Endothelial cell of umbilical vein (primary cell): ENCODE measurements around the gene ZFYVE21. TPM values are rescaled to one million over a fixed set of nuclear protein-coding genes. Genes with fewer than 3 reads are reported as not detected.
A peak's percentile ranks its signal among the peaks of the same experiment; 100 is the strongest.

ENCODE experiments used
- BruUV-seq: library from RNA; stranded (reverse); fragments of 400-500 nt; replicated peaks from 2 replicates; lab custom pipeline; 2021; lab: Mats Ljungman, UMichigan
- CTCF ChIA-PET: fragments of 300-600, 350-600 bp; sonication (Branson Sonifier 250); formaldehyde crosslinking; loops from one replicate; lab custom pipeline; 2021; ENCODE audit warnings: antibody characterized with exemption, inconsistent platforms; lab: Charles Lee
- POLR2A ChIA-PET: fragments of 300-600, 350-600 bp; sonication (Branson Sonifier 250); formaldehyde crosslinking; loops from one replicate; lab custom pipeline; 2021; ENCODE audit warnings: antibody characterized with exemption, inconsistent platforms; lab: Charles Lee
- DNase-seq: peaks from one replicate; pipeline ENCODE4 v3.0.0-alpha.2; 2011; ENCODE audit warnings: low read depth, low spot score
- FAIRE-seq: peaks from 2 replicates; lab custom pipeline; 2011; peaks lifted over from hg19 to GRCh38; lab: Jason Lieb, UNC
- H2AFZ ChIP-seq: 2 replicates; pipeline ENCODE4 v1.6.0; 2012; ENCODE audit warnings: low read depth, low read length, control low read depth, inconsistent platforms
- H3K27ac ChIP-seq: 2 replicates; pipeline ENCODE4 v1.5.1; 2011; ENCODE audit warnings: low read depth, mild to moderate bottlenecking, control low read depth, low read length, moderate library complexity; ENCODE audit not compliant: insufficient read depth
- H3K27me3 ChIP-seq, 2 experiments: 2 replicates each; pipeline versions ENCODE4 v1.6.0 to v1.6.1; 2011; ENCODE audit warnings: low read length in 2 of 2, mixed read lengths in 1 of 2; ENCODE audit not compliant: control insufficient read depth in 2 of 2, insufficient read depth in 2 of 2
- H3K36me3 ChIP-seq, 2 experiments: 2 replicates in 1 of 2; 3 replicates in 1 of 2; pipeline ENCODE4 v1.5.1; 2011; ENCODE audit warnings: low read length in 2 of 2, mild to moderate bottlenecking in 1 of 2, moderate library complexity in 1 of 2; ENCODE audit not compliant: control insufficient read depth in 2 of 2, insufficient read depth in 2 of 2; ENCODE audit errors: extremely low read depth in 1 of 2
- H3K4me1 ChIP-seq: 3 replicates; pipeline ENCODE4 v1.5.1; 2011; ENCODE audit warnings: mild to moderate bottlenecking, low read length; ENCODE audit not compliant: control insufficient read depth, insufficient read depth; ENCODE audit errors: extremely low read depth
- H3K4me2 ChIP-seq: 2 replicates; pipeline ENCODE4 v1.6.1; 2011; ENCODE audit warnings: low read length, control low read depth, mixed read lengths; ENCODE audit not compliant: insufficient read depth
- H3K4me3 ChIP-seq, 3 experiments: fragments of 200-600 bp in 1 of 3; sonication (generic), shearing (Covaris generic) in 1 of 3; replicated peaks in 1 of 3; 2 replicates each; pipeline ENCODE4 v1.5.1; 2011 to 2016; ENCODE audit warnings: control low read depth in 3 of 3, low read length in 3 of 3, mild to moderate bottlenecking in 2 of 3, inconsistent platforms in 1 of 3, low read depth in 1 of 3, moderate library complexity in 1 of 3; ENCODE audit not compliant: insufficient read depth in 1 of 3
- H3K79me2 ChIP-seq: 2 replicates; pipeline ENCODE4 v1.6.0; 2012; ENCODE audit warnings: low read length, inconsistent platforms; ENCODE audit not compliant: control insufficient read depth, insufficient read depth
- H3K9ac ChIP-seq: replicated peaks from 2 replicates; pipeline ENCODE3; 2011; ENCODE audit warnings: low read length, control low read depth; ENCODE audit not compliant: insufficient read depth; ENCODE audit errors: extremely low read depth
- H3K9me1 ChIP-seq: replicated peaks from 3 replicates; pipeline ENCODE4 v1.6.0; 2011; ENCODE audit warnings: mild to moderate bottlenecking, low read length; ENCODE audit not compliant: control insufficient read depth, insufficient read depth; ENCODE audit errors: extremely low read depth
- H3K9me3 ChIP-seq: replicated peaks from 2 replicates; pipeline ENCODE4 v1.5.1; 2012; ENCODE audit warnings: low read length, inconsistent platforms; ENCODE audit not compliant: control insufficient read depth, insufficient read depth
- H4K20me1 ChIP-seq: replicated peaks from 2 replicates; pipeline ENCODE3; 2011; ENCODE audit warnings: mild to moderate bottlenecking, low read length; ENCODE audit not compliant: control insufficient read depth, insufficient read depth; ENCODE audit errors: extremely low read depth
- FOS ChIP-seq: IDR thresholded peaks from 2 replicates; pipeline ENCODE4 v1.6.1; 2011; ENCODE audit warnings: mild to moderate bottlenecking, low read length, moderate library complexity, borderline replicate concordance; ENCODE audit not compliant: insufficient read depth
- GATA2 ChIP-seq: IDR thresholded peaks from 2 replicates; pipeline ENCODE4 v1.7.0; 2011; ENCODE audit warnings: low read depth, mild to moderate bottlenecking, moderate library complexity, mixed read lengths, low read length; ENCODE audit not compliant: insufficient read length, insufficient read depth
- JUN ChIP-seq: IDR thresholded peaks from 2 replicates; pipeline ENCODE4 v1.6.1; 2011; ENCODE audit warnings: borderline replicate concordance, low read depth; ENCODE audit not compliant: insufficient read length, insufficient read depth
- MYC ChIP-seq: IDR thresholded peaks from one replicate; pipeline ENCODE4 v1.6.1; 2011; ENCODE audit warnings: mild to moderate bottlenecking, low read depth, low read length
- dilution Hi-C: fragments of 300-500 bp; cut with MboI; formaldehyde crosslinking; loops from one replicate; pipeline ENCODE4 v1.15.0; 2019; ENCODE audit warnings: low sequenced_read_pairs; ENCODE audit not compliant: extremely low pct_ligation_motif_present
- intact Hi-C: fragments of 100-400 bp; cut with micrococcal nuclease; formaldehyde crosslinking; loops from one replicate; pipeline ENCODE4 v1.10.0; 2022
- polyA plus RNA-seq, 4 experiments: library from polyadenylated mRNA; depleted of rRNA in 3 of 4; stranded (reverse) in 3 of 4; unstranded in 1 of 4; fragments of >200 nt; gene quantifications; 2 replicates each; pipeline versions ENCODE4 v1.2.1 to v1.2.3, GENCODE V29; 2011 to 2012; ENCODE audit warnings: missing spikeins in 1 of 4
- total RNA-seq: library from RNA; stranded (reverse); gene quantifications from 2 replicates; pipeline ENCODE4 v1.2.3, GENCODE V29; 2021
- TF ChIP-seq, protein P1 (sequence below), 2 donors: IDR thresholded peaks; 1 replicate in 1 of 2; 2 replicates in 1 of 2; pipeline ENCODE4 v1.5.1; 2011; ENCODE audit warnings: low read length in 2 of 2, mild to moderate bottlenecking in 2 of 2, moderate library complexity in 2 of 2, control low read depth in 1 of 2, inconsistent platforms in 1 of 2, low read depth in 1 of 2; ENCODE audit not compliant: insufficient read depth in 1 of 2; ENCODE audit errors: extremely low read depth in 1 of 2

The ZFYVE21 gene
- total and polyA plus RNA-seq, 2 donors (not counting 3 experiments of a cell fraction or from before 2014, with no cell fraction given) = 54.5 to 98.3 TPM

DNA sequence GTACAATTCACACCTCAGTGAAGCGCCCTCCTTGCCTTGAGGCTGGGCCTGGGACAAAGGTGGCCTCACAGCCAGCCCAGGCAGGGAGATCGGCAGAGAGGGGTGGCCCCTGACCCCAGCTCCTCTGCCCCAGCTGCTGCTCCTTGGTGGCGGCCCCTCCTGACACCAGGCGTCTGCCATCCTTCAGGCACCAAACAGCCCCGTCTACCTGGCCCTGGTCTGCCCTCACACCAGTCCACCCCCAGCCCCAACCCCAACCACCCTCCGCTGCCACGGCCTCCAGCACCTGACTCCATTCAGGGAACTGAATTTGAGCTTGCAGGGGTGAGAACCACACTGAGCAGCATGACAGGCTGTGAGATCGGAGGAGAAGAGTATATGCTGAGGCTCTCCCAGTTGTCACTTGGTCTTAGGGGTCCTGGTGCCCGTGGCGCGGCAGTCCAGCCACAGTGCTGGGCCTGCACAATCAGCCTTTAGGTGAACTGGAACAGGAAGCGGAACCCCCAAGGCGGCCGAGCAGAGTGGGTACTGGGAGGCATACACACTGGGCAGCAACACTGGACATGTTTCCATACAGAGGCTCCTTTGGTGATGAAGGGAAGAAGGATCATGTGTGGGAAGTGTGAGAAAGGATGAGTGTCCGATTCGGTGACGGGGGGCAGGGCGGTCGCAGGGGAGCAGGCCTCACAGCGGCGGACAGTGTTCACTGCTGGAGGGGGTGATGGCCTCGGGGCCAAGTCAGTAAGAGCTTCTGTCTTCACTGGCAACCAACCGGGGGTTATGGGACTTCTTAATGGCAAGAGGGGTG is 18.7 kb downstream of the ZFYVE21 start:
- Histone ChIP-seq H2AFZ (no peak overlapping the region), H3K27me3 (no peaks in the 10 kb centered on the region), H4K20me1 (no peaks in the 10 kb centered on the region), H3K4me3 (no peak overlapping the region), H3K4me2 (no peak overlapping the region), H3K79me2 (no peaks in the 10 kb centered on the region), H3K4me1 (no peaks in the 10 kb centered on the region), H3K9me1 (no peaks in the 10 kb centered on the region), H3K36me3 (peaks cover 0 to 42% of the 10 kb centered on the region in 2 experiments), H3K27ac (no peak overlapping the region), H3K9ac (no peak overlapping the region), H3K9me3 (no peaks in the 10 kb centered on the region)
- intact Hi-C loops = no loop called here
- ChIA-PET CTCF (interaction anchor here (0.8 to 1.4 kb wide), 3 partner anchors 18 to 75 kb away, joined by 3 to 4 read pairs (median 3); partner anchors contain the start of genes XRCC3 and ZFYVE21), POLR2A (no interaction called here)
- FAIRE-seq (no peak), DNase-seq (no peak)
- TF ChIP-seq GATA2 (no peak), JUN (no peak), FOS (no peak), MYC (no peak)
- TF ChIP-seq, protein P1, sequence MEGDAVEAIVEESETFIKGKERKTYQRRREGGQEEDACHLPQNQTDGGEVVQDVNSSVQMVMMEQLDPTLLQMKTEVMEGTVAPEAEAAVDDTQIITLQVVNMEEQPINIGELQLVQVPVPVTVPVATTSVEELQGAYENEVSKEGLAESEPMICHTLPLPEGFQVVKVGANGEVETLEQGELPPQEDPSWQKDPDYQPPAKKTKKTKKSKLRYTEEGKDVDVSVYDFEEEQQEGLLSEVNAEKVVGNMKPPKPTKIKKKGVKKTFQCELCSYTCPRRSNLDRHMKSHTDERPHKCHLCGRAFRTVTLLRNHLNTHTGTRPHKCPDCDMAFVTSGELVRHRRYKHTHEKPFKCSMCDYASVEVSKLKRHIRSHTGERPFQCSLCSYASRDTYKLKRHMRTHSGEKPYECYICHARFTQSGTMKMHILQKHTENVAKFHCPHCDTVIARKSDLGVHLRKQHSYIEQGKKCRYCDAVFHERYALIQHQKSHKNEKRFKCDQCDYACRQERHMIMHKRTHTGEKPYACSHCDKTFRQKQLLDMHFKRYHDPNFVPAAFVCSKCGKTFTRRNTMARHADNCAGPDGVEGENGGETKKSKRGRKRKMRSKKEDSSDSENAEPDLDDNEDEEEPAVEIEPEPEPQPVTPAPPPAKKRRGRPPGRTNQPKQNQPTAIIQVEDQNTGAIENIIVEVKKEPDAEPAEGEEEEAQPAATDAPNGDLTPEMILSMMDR (IDR thresholded peaks at IDR 0.05; ENCODE audit: extremely low read depth in 1 of 2, insufficient read depth in 1 of 2, low read depth in 1 of 2, low read length in 2 of 2) = no peak
- dilution Hi-C loops = no loop called here
- BruUV-seq = TSS peak; percentile 33
